SHP77 (cell line): ENCODE data around the gene CALCB.

Source experiments
- DNase-seq, 2 experiments: peaks; one replicate each; lab custom pipeline; 2025; lab: John Stamatoyannopoulos, UW

CALCB gene

DNA sequence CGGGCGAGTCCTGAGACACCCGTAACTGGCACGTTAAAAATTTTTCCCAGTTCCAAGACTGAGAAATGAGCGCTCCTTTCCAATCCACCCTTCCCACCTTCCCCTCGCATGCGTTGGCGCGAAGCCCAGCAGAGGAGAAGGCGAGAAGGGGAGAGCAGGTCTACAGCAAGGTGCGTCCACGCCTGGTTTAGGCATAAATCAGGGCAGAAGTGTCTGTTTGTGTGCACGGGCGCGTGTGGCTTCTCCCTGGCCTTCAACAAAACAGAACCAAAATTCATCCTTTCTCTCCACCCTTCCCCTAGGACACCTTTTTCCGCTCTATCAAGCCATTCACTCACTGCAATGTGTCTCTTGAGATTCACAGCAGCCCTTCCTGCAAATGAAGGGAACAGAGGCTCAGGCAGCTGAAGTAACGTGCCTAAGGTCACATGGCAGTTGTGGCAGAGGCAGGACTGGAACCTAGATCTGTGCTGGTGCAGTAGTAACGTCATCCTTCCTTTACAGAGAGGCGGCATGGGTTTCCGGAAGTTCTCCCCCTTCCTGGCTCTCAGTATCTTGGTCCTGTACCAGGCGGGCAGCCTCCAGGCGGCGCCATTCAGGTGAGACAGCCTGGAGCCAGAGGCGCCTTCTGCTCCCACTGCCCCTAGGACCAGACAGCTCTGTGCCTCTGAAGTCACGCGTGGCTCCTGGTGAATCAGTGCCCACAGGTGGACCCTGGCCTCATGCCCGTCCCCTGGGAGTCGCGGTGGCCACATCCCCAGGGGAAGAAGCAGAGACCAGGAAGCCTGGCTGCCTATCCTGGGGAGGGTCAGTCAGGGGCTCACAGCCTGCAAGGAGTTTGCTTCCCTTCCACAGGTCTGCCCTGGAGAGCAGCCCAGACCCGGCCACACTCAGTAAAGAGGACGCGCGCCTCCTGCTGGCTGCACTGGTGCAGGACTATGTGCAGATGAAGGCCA lies 1.1 kb downstream of the CALCB start:
- DNase-seq: peak; percentile 53 to 65

DNA sequence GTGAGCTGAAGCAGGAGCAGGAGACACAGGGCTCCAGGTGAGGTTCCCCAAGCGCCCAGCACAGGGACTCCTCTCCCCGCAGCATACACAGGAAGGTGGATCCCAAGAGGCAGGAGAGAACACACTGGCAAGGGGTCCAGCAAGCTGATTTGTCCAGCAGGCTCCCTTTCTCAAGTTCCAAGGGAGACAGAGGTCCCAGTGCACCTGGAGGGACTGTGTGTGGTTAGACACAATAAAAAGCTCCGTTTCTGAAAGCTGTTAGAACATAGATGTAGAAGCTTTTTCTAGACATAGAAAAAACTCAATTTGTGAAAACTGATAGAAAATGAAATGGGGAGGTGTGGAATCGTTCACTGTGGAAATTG lies 1.8 kb downstream of the CALCB start:
- no peak for DNase-seq

- no peak for DNase-seq
Measured at GRCh38 chr11:15091175-15091574, 17.8 kb downstream of the CALCB start.

DNA sequence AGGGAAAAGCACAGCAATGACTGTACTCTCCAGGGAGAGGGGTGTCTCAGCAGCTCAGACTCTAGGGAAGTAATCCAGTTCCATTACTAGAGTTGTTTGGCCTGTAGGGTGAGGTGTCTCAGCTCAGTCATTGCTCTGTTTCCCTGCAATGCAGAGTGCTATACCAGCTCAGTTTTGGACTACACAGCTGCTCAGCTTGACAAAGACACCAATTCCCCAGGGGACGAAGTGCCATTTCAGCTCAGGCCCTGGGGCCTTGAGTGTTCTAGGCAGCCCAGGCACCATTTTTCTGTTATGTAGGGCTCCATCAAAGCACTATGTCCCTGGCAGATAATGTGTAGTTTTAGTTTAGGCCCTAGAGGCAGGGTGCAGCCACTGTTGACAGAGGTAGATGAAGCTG lies 18.2 kb downstream of the CALCB start:
- no peak for DNase-seq

GRCh38 chr11:15093432-15093831 lies 20.0 kb downstream of the CALCB start:
- no peak for DNase-seq

DNA sequence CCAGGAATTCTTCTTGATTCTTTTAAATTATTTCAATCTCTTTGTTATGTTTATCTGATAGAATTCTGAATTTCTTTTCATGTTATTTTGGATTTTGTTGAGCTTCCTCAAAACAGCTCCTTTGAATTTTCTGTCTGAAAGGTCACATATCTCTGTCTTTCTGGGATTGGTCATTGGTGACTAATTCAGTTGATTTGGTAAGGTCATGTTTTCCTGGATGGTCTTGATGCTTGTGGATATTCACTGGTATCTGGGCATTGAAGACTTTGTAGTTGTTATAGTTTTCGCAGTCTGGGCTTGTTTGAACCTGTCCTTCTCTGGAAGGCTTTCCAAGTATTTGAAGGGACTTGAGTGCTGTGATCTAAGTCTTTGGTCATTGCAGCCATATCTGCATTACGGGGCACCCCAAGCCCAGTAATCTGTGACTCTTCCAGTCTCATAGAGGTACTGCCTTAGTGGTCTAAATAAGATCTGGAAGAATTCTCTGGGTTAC lies 22.4 kb downstream of the CALCB start:
- DNase-seq: no peak

- no peak for DNase-seq
Measured at GRCh38 chr11:15097411-15097810, 24.0 kb downstream of the CALCB start.

GRCh38 chr11:15099267-15099666 lies 25.9 kb downstream of the CALCB start:
- DNase-seq: no peak

DNA sequence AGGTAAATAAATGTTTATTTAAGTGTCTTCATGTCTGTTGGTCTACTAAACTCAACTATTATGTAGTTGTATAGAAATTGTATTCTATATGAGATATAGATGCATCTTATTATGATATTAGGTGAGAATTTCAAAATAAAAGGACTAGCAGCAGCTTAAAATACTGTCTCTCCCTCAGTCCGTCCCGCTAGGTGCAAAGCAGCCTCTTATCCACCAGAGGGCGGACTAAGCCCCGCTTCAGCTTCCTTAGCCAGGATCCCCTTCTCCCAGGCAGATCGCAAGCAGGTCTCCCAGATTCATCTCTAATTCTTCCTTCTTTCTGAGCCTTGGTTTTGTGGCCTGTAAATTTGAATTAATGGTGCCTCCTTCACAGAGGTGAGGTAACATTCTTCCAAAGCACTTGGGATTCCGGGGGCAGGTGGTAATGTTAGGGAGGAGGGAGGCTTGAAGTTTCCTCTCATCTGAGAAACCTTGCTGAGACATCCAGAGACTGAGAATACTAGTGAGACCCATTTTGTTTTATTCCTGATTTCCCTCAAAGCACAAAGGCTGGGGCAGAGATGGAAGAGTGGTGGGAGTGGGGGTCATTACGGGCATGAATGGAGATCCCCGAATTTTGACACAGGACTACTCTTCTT lies 27.8 kb downstream of the CALCB start:
- peak in 1 of 2 experiments; percentile 31 for DNase-seq

DNA sequence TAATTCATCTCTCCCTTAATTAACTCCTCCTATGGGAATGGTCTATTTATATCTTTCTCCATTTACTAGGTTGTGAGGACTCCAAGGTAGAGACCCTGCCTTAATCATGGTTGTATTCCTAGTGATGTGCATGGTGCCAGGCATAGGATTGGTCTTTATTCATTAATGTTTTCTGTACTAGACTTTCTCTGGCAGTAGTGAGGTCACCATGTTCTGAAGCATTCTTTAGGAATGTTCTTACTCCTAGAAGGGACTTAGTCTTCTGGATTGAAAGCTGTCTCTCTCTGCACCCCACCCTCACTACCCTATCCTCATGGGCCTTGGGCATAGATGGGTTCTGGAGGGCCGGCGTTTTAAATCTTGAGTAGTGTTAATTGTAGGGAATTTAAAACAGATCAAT lies 30.8 kb downstream of the CALCB start:
- no peak for DNase-seq

- DNase-seq: no peak
Measured at GRCh38 chr11:15106201-15106965, 33.0 kb downstream of the CALCB start.

GRCh38 chr11:15107730-15108515 lies 34.5 kb downstream of the CALCB start:
- no peak for DNase-seq

DNA sequence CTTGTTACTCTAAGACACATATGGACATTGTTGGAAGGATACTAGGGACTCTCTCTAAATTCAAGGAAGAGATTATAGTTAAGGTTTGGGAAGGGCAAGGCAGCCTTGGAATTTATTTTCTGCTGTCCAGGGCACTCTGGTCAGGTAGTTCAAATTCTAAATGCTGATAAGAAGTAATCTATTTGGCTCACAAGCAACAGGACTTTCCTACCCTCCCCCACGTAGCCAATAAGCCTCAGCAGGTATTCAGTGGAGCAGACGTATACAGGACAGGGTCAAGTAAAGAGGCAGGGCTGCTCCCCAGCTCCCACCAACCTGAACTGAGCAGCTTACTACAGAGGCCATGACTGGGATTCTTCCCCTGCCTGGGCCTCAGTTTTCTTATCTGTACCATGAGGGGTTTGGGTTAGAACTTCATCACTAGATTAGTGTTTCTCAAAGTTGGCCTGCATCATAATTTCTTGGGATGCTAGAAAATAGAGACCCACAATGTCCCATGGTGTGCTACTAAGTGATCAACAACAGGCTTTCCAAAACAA lies 35.3 kb downstream of the CALCB start:
- DNase-seq: no peak

DNA sequence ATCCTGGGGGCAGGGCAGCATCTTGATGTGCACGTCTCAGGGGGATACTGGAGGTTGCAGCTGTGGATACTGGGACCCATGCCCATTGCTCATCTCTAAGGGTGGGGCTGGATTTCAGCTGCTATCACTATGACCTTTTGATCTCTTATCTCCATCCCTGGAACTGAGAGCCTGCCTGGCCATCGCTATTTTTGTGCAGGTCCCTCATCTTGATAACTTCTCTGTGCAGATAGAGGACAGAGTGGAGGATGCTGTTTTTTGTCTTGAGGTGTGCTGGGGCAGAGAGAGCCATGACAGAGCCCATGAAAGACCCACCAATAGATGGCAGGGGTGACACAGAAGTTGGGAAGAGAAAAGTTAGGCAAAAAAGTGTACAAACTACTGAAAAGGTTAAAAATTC lies 36.2 kb downstream of the CALCB start:
- DNase-seq: no peak

GRCh38 chr11:15111215-15111614 lies 37.8 kb downstream of the CALCB start:
- no peak for DNase-seq

GRCh38 chr11:15112131-15112541 lies 38.7 kb downstream of the CALCB start:
- DNase-seq: no peak

GRCh38 chr11:15113381-15113780 lies 40.0 kb downstream of the CALCB start:
- DNase-seq: no peak

DNA sequence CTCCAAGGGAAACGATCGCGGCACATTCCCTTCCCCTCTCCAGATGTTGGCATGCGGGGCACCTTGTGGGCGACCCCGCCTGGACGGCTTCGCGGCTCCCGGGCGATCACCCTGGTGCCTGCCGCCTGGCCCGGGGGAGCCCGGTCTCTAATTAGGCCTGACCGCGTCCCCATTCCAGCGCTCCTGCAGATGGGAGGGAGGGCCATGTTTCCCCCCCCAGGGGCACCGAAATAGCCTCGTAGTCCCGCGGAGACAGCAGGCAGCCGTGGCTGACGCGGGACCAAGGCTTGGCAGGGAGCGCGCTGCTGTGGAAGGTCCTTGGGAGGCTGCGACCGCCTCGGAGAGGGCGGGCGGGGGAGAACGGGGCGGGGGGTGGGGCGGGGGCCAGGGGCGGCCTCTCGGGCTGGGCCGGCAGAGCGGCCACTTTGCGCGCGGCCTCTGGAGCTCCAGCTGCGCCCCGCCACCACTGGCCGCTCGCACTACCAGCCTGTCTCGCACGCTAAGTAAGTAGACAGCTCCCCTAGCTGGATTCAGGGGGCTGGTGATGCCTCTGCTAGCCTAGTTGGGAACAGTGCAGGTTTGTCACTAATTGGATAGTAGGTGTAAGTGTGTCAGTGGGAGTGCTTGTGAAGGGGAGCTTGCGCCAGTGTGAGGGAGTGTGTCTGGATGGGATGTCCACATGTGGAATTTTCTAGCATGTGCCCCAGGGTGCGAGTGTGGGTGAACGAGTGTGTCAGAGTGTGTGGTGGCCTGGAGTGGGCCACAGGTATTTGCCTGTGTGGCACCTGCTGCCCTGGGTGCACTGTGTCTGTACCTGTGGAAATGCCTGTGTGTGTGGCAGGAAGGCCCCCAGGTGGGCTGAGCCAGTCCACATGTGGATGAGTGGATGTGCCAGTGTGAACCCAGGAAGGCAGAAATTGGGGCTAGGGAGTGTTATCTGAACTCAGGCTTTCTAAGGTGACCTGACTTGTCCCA lies 41.4 kb downstream of the CALCB start, which contains the start of gene INSC:
Gene INSC (plus strand): TSS at position 423 of the 975 bp plus-strand sequence. CDS start 34,252 bp downstream, outside the sequence.
- no peak for DNase-seq

- no peak for DNase-seq
Measured at GRCh38 chr11:15115686-15116085, 42.3 kb downstream of the CALCB start.

GRCh38 chr11:15117751-15118150 lies 44.4 kb downstream of the CALCB start:
- no peak for DNase-seq
